BLaER1 (cell line): ENCODE measurements around the gene PRR36.

ENCODE experiments used
- H3K27ac ChIP-seq: shearing (Covaris generic); formaldehyde crosslinking; 2 replicates; pipeline ENCODE4 v1.8.1; 2022
- H3K27me3 ChIP-seq: shearing (Covaris generic); formaldehyde crosslinking; 2 replicates; pipeline ENCODE4 v1.8.1; 2022
- H3K36me3 ChIP-seq: shearing (Covaris generic); formaldehyde crosslinking; 2 replicates; pipeline ENCODE4 v1.8.1; 2022
- H3K4me1 ChIP-seq: shearing (Covaris generic); formaldehyde crosslinking; 2 replicates; pipeline ENCODE4 v1.8.1; 2022
- H3K4me2 ChIP-seq: shearing (Covaris generic); formaldehyde crosslinking; 2 replicates; pipeline ENCODE4 v1.8.1; 2022
- H3K4me3 ChIP-seq: shearing (Covaris generic); formaldehyde crosslinking; 2 replicates; pipeline ENCODE4 v1.8.1; 2022
- H3K9ac ChIP-seq: shearing (Covaris generic); formaldehyde crosslinking; 2 replicates; pipeline ENCODE4 v1.8.1; 2022
- H3K9me3 ChIP-seq: shearing (Covaris generic); formaldehyde crosslinking; 2 replicates; pipeline ENCODE4 v1.8.1; 2022
- H4K20me1 ChIP-seq: shearing (Covaris generic); formaldehyde crosslinking; 2 replicates; pipeline ENCODE4 v1.8.1; 2022
- Cebpa-rat ChIP-seq: shearing (Covaris generic); IDR thresholded peaks from 2 replicates; pipeline ENCODE4 v1.8.1; 2022

Gene PRR36

DNA sequence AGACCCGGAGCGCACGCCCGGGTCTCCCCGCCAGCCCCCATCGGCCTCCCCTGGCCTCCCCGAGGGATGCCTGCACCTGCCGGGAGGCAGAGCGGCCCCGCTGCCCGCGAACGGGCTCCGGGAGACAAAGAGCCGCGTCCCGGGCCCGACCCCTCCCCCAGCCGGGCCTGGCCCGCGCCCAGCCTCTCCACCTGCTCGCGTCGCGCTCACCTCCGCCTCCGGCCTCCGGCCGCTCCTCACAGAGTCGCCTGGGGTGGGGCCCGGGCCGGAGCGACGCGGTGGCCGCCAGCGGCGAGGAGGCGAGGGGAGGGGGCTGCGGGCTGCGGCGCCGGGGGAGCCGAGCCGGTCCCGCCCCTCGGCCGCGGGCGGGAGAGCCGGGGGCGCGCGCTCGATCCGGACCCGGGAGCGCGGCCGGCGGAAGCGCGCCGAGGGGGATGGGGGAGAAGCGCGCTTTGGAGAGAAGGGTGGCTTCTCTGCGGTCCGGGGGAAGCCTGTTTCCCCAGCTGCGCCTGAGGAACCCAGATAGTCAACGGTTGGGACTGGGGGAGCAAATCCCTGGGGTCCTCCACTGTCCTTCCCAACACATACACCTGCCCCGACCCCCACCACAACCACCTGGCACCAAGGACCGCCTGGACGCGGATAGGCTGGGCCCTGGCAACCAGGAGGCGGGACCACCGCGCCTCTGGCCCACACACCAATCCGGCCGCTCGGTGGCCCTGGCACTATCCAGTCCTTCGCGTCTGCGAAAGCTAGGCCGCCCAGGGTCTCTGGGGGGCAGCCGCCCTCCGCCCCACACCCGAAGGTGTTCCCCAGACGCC is at the start of gene PRR36:
Gene PRR36, minus strand, starts transcription at position 315 of the 821 bp plus-strand sequence. CDS start 701 bp downstream, outside the sequence.
- Histone ChIP-seq H3K36me3 (no peaks in the 10 kb centered on the region), H3K9me3 (no peaks in the 10 kb centered on the region), H3K4me2 (peak within 1 kb of the TSS; percentile 91), H4K20me1 (peaks cover 31% of the 10 kb centered on the region), H3K9ac (peak within 1 kb of the TSS; percentile 85), H3K4me1 (peaks cover 58% of the 10 kb centered on the region), H3K27ac (peak within 1 kb of the TSS; percentile 89), H3K27me3 (no peaks in the 10 kb centered on the region), H3K4me3 (peak within 1 kb of the TSS; percentile 81)
- no peak for TF ChIP-seq Cebpa-rat

DNA sequence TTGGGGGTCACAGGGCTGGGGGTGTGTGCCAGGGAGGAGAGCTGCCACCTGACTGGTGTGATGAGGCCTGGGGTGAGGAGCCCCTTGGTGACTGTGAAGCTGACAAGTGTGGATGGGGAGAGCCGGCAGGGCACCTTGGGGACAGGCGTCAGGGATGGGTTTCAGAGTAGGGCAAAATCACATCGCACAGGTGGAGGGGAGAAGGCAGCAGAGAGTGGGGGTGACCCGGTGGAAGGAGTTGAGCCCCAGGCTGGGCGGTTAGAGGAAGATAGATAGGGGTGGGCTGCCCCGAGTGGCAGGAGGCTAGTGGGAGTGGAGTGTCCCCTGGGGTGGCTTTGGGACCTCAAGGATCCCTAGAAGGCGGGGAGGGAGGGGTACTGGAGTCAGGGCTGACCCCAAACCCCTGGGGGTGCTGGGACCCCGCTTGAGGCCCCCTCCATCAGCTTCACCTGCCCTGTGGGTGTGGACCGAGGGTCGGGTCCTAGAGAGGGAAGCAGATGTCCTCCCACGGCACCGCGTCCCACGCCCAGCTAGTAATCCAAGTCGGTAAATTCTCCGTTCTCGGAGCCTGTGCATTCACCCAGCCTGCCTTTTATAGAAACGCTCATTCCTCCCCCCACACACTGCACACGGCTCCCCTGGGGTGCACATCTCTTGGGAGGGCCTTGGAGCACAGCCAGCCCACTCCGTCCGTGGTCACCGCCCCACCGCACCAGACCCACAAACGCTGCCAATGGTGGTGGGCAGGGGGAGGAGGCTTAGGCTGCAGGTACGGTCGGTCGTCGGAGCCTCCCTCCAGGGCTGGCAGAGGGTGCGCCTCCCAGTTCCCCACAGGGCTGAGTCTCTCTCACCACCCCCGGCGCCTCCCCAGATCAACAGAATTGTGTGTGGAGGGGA is 49.4 kb upstream of the PRR36 start:
- no peak overlapping the region for H3K27ac ChIP-seq

DNA sequence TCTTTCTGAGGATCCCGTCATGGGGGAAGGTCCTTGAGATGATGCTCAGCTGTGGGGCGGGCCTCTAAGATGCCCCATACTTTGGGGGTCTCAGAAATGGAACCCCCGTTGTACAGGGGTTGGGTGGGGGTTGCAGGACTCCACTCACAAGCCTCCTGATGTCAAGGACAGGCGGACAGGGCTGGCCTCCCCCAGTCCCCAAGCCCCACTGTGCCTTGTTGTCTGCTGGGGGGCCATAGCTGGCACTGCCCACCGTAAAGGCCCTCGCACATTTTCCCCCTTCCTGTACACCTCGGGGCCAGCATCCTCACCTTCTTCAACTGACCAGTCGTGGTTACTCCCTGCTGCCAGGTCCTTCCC is 48.6 kb upstream of the PRR36 start:
- TF ChIP-seq Cebpa-rat = no peak
- Histone ChIP-seq H3K27ac (no peak overlapping the region), H3K9ac (no peak overlapping the region), H3K9me3 (no peaks in the 10 kb centered on the region), H3K4me2 (no peak overlapping the region; the same call in 1 of the 2 replicates), H3K4me1 (peaks cover 58% of the 10 kb centered on the region), H3K36me3 (peaks cover 25% of the 10 kb centered on the region), H3K4me3 (no peak overlapping the region), H3K27me3 (peaks cover 22% of the 10 kb centered on the region), H4K20me1 (peaks cover 75% of the 10 kb centered on the region)

More for the DNA sequence above, 49.4 kb upstream of the PRR36 start:
- H3K4me3 ChIP-seq = no peak overlapping the region
- peaks cover 14% of the 10 kb centered on the region for H3K27me3 ChIP-seq
- H3K4me2 ChIP-seq = peak overlapping the region; percentile 97
- H3K9me3 ChIP-seq = no peaks in the 10 kb centered on the region
- H4K20me1 ChIP-seq = peaks cover 75% of the 10 kb centered on the region
- peaks cover 54% of the 10 kb centered on the region for H3K4me1 ChIP-seq
- 0 out of 2 replicates have a peak overlapping the region, but pooled peaks have one; percentile 29 for H3K9ac ChIP-seq
- TF ChIP-seq Cebpa-rat = no peak
- H3K36me3 ChIP-seq = peaks cover 25% of the 10 kb centered on the region

DNA sequence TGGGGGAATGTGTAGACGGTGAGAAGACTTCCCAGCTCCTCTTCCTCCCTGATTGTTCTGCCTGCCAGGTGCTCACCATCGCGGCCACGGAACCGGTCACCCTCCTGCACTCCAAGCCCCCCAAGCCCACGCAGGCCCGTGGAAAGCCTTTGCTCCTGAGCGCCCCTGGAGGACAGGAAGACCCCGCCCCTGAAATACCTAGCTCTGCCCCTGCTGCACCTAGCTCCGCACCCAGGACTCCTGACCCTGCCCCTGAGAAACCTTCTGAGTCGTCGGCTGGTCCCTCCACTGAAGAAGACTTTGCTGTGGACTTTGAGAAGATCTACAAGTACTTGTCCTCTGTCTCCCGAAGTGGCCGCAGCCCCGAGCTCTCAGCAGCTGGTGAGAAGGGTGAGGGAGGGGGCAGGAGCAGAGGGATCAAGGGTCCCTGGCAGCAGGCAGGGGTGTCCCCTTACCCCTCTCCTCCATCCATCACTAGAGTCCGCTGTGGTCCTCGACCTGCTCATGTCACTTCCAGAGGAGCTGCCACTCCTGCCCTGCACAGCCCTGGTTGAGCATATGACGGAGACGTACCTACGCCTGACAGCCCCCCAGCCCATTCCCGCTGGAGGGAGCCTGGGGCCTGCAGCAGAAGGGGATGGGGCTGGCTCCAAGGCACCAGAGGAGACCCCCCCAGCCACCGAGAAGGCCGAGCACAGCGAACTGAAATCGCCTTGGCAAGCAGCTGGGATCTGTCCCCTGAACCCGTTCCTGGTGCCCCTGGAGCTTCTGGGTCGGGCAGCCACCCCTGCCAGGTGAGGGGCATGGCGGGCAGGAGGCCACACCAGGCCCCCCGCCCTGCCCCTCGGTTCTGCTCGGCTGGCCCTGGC is 48.0 kb upstream of the PRR36 start:
- Histone ChIP-seq H3K4me3 (no peak overlapping the region), H3K9me3 (no peaks in the 10 kb centered on the region), H3K4me1 (peaks cover 65% of the 10 kb centered on the region), H3K9ac (0 out of 2 replicates have a peak overlapping the region, but pooled peaks have one; percentile 72), H3K27ac (no peak overlapping the region), H4K20me1 (peaks cover 75% of the 10 kb centered on the region), H3K36me3 (peaks cover 25% of the 10 kb centered on the region), H3K4me2 (peak overlapping the region; percentile 99; the same call in 1 of the 2 replicates), H3K27me3 (peaks cover 28% of the 10 kb centered on the region)
- no peak for TF ChIP-seq Cebpa-rat

DNA sequence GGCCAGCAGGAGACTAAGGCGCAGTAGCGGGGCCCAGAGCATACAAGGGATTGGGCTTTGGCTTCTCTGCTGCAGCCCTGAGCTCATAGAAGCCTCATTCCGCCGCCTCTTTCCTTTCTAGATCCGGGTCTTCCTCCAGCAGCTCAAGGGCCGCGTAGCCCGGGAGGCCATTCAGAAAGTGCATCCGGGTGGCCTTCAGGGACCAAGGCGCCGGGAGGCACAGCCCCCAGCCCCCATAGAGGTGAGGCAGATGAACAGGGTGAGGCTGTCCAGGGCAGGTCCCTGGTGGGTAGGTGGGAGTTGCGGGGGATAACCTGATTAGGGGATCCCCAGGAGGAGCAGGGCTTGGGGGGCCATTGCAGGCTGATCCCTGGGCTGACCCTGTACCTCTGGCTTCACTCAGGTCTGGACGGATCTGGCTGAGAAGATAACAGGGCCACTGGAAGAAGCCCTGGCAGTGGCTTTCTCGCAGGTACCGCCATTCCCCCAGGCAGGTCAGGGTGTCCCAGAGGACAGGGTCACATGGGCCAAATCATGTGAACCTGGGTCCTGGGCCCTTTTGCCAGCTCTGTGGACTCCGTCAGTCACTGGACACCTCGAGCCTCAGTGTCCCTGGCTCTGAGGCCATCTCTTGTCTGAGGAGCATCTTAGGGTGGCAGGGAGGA is 47.2 kb upstream of the PRR36 start:
- peaks cover 70% of the 10 kb centered on the region for H3K4me1 ChIP-seq
- H3K36me3 ChIP-seq = peaks cover 19% of the 10 kb centered on the region
- peaks cover 36% of the 10 kb centered on the region for H3K27me3 ChIP-seq
- H4K20me1 ChIP-seq = peaks cover 77% of the 10 kb centered on the region
- no peak for TF ChIP-seq Cebpa-rat
- H3K4me2 ChIP-seq = peak overlapping the region; percentile 99
- H3K9ac ChIP-seq = peak overlapping the region; percentile 72
- no peaks in the 10 kb centered on the region for H3K9me3 ChIP-seq
- H3K4me3 ChIP-seq = peak overlapping the region; percentile 67
- 0 out of 2 replicates have a peak overlapping the region, but pooled peaks have one; percentile 4 for H3K27ac ChIP-seq

DNA sequence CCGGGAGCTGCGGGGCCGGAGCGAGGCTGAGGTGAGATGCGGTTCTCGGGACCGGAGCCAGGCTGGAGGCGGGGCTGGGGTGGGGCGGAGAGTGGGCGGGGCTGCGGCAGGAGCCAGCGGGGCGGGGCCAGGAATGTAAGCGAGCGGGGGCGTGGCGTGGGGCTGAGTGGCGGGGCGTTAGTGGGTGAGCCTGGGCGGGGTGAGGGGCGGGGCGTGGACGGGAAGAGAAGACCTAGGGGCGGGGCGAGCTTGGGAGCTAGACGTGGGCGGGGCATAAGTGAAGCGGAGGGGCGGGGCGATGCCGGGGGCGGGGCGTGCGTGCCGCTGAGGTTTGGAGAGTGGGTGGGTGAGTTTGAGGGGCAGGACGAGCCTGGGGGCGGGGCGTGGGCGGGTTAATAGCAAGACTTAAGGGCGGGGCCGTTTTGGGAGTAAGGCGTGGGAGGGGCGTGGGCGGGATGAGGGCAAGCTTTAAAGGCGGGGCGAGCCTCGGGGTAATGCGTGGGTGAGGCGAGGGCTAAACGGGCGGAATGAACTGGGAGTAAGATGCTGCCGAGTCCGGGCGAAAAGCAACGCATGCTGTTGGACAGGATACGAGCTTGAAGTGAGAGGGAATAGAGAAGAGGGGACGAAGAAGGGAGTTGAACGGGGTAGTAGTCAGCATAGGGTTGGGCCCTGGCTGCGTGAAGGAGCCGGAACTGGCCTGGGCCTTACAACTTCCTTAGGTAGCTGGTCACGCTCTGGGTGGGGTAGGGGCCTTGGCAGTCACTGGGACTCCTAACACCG is 46.5 kb upstream of the PRR36 start:
- H3K27me3 ChIP-seq = peaks cover 43% of the 10 kb centered on the region
- no peak for TF ChIP-seq Cebpa-rat
- peaks cover 74% of the 10 kb centered on the region for H3K4me1 ChIP-seq
- H3K36me3 ChIP-seq = peaks cover 19% of the 10 kb centered on the region
- 0 out of 2 replicates have a peak overlapping the region, but pooled peaks have one; percentile 48 for H3K27ac ChIP-seq
- H3K9ac ChIP-seq = peak overlapping the region; percentile 72
- H4K20me1 ChIP-seq = peaks cover 81% of the 10 kb centered on the region
- peak overlapping the region; percentile 99 for H3K4me2 ChIP-seq
- peak overlapping the region; percentile 72 for H3K4me3 ChIP-seq
- no peaks in the 10 kb centered on the region for H3K9me3 ChIP-seq

DNA sequence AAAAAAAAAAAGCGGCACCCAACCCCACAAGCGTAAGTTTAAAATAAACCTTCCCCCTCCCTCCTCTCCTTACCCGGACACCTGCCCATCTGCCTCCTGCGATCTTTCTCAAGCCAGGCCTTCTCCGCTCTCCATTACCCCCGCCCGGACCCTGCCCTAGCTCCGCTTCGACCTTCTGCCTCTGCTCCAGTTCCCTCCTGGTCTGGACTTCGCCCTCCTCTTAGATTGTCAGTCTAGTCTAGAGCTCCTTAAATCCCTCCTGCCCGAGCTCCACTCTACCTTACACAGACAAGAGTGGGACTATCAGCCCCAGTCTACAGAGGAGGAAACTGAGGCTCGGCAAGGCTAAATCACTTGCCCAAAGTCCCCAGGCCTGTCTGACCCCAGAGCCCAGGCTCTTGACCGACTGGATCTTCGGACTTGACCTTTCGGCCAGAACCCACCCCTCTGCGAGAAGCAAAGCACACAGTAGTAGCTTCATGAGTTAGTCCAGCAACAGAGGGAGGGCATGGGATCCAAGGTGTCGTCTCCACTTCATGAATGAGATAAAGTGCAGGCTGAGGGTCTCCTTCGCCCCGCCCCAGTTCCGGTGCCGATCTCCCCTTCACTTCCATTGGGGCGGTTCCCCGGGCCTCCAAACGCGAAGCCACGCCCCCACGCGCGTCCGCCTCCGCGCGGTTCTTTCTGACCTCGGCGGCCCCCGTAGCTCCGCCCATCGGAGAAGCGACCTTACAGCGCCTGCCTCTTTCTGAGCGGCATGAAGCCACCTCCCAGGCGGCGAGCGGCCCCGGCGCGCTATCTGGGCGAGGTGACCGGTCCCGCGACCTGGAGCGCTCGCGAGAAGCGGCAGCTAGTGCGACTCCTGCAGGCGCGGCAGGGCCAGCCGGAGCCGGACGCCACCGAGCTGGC is 45.7 kb upstream of the PRR36 start, which contains the start of gene SNAPC2:
Gene SNAPC2, plus strand, starts transcription at position 729 of the 909 bp plus-strand sequence. Its CDS starts 29 bp downstream, at position 758.
- Histone ChIP-seq H3K4me2 (peak within 1 kb of the TSS; percentile 99), H3K4me3 (peak within 1 kb of the TSS; percentile 72), H3K4me1 (peaks cover 76% of the 10 kb centered on the region), H3K36me3 (peaks cover 19% of the 10 kb centered on the region), H3K27ac (0 out of 2 replicates have a peak within 1 kb of the TSS, but pooled peaks have one; percentile 48), H3K9ac (peak within 1 kb of the TSS; percentile 72), H4K20me1 (peaks cover 89% of the 10 kb centered on the region), H3K27me3 (peaks cover 51% of the 10 kb centered on the region), H3K9me3 (no peaks in the 10 kb centered on the region)
- TF ChIP-seq Cebpa-rat = no peak
